ENCODE results near the gene ERLEC1. TPM values are rescaled to one million over a fixed set of nuclear protein-coding genes. Genes with fewer than 3 reads are reported as not detected.
"Not testable (repeated sequence)": the region's sequence is repeated elsewhere in the genome, so short reads cannot be mapped to it uniquely, and the experiment has no call there.

The ERLEC1 gene
- total RNA-seq, 1 donor from 2014 or later: 89.5 TPM

DNA sequence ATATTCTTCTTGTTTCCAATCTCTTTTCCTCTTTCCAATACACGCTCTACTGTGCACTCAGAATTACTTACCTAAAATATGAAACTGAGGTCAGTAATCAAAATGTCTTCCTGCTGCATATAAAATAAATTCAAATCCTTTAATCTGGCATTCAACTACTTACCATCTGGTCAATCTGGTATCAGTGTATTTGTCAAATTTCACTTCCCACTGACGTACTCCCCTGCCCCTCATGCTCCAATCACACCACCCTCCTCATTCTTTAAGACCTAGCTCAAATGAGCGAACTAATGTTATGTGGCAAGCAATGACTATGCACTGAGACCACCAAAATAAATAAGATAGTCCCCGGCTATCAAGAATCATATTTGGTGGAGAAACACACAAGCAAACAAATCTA lies 6.8 kb upstream of the ERLEC1 start:
- DNase-seq (ENCODE audit: extremely low read depth, low read depth, low spot score): no peak

GRCh38 chr2:53782676-53783075 lies 4.2 kb upstream of the ERLEC1 start:
- DNase-seq (ENCODE audit: extremely low read depth, low read depth, low spot score): no peak

DNA sequence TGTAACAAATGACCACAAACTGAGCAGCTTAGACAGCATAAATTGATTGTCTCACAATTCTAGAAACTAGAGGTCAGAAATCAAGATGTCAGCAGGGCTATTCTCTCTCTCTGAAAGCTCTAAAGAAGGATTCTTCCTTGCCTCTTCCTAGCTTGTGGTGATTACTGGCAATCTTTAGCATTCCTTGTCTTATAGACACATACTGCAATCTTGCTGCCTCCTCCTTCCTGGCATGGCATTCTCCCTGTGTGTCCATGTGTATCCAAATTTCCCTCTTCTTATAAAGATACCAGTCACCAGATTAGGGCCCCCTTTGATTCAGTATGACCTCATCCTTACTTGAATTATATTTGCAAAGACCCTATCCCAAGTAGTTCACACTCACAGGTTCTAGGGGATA lies 2.4 kb upstream of the ERLEC1 start:
- no peak for DNase-seq (ENCODE audit: extremely low read depth, low read depth, low spot score)

GRCh38 chr2:53785366-53785765 lies 1.5 kb upstream of the ERLEC1 start:
- DNase-seq (ENCODE audit: extremely low read depth, low read depth, low spot score): no peak

DNA sequence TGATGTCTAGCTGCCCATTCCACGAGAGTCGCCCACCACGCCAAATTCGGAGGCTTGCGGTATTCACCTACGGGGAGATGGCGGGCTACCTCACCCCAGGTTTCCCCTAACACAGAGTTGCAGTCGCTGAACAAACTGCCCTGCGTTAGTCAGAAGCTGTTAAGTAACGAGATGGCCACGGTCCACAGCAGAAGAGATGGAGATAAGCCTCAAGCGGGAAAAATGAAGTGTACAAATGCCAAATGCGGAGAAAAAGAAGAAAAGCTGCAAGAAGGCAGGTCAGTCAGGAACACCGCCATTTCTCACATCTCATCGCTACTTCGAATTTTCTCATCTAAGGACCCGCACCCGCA lies 516 bp upstream of the ERLEC1 start:
- DNase-seq (ENCODE audit: extremely low read depth, low read depth, low spot score): no peak

DNA sequence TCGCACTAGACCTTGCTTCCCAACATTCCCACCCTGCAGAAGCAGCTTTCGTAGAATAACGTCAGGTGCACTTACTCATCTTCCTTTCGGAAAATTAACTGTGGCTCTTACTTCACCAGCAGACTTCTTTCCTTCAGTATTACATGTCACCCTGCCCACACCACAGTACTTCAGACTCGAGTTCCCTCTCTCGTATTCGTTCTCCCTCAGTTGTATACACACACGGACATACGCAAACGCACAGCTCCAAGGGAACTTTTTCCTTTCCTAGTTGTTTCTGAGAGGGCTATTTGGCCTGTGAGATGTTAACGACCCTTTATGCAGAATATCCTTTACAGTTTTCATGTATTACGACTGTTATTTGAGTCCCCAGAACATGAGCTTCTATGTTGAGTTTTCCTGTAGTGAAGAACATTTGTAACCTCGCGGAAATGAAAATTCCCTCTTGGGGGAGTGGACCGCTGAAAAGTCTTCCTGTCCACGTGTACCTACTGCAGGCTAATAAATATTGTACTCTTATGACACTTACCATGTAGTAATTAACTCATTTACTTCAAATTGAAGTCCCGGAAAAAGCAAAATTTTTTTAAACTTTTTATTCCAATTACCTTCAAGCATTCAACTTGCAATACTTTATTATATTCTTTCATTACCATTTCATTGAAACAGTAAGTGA lies 908 bp downstream of the ERLEC1 start:
- no peak for DNase-seq (ENCODE audit: extremely low read depth, low read depth, low spot score)

GRCh38 chr2:53793261-53793660 lies 6.4 kb downstream of the ERLEC1 start:
- DNase-seq (ENCODE audit: extremely low read depth, low read depth, low spot score): no peak

DNA sequence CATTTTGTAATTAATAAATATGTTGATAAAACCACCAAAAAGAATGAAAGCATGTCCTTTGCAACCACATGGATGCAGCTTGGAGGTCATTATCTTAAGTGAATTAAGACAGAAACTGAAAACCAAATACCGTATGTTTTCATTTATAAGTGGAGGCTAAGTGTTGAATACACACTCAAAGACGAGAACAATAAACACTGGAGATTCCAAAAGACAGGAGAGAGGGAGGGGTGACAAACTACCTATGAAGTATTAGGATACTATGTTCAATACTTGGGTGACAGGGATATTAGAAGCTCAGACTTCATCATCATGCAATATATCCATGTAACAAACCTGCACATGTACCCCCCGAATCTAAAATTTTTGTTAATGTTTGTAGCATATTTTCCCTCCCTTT lies 7.0 kb downstream of the ERLEC1 start:
- no peak for DNase-seq (ENCODE audit: extremely low read depth, low read depth, low spot score)

DNA sequence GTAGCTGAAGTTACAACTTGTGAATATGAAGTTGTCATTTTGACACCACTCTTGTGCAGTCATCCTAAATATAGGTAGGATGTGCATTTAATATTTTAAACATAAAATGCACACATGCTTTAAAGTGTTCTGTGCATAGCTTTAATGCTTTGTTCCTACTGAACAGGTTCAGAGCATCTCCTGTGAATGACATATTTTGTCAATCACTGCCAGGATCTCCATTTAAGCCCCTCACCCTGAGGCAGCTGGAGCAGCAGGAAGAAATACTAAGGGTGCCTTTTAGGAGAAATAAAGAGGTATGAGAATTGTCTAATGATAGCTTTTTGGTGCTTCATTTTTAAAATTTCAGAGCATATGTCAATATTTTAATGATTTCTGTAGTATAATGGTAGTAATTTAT lies 14.7 kb downstream of the ERLEC1 start:
- no peak for DNase-seq (ENCODE audit: extremely low read depth, low read depth, low spot score)

GRCh38 chr2:53802617-53803151 lies 15.8 kb downstream of the ERLEC1 start:
- no peak for DNase-seq (ENCODE audit: extremely low read depth, low read depth, low spot score)

DNA sequence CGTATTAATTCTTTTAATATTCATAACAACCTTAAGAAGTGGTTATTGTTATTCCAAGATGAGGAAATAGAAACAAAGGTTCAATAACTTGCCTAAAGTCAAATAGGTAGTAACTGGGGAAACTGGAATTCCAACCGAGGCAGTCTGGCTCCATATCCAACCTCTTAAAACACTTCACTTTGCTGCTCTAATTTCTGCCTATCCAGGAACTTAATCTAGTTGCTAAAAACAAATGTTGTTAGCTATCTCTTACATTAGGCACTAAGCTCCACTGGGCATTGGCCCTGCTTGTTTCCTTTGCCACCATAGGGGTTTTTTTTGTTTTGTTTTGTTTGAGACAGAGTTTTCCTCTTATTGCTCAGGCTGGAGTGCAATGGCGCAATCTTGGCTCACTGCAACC lies 24.8 kb downstream of the ERLEC1 start:
- DNase-seq (ENCODE audit: extremely low read depth, low read depth, low spot score): no peak

DNA sequence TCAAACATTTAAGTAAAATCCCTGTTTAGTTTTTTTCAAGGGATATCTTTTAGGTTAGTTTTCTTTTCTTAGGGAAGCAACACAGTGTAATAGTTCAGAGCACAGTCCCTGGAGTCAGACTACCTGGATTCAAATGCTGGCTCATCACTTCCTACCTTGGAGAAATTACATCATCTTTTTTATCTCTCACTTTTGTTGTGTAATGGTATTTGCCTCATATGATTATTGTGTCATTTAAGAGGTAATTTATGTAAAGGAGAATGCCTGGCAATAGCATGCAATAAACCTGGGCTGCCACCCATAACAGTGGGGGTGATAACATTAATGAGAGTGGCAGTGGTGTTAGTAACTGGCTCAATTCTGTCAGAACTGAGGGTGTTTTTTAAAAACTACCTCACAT lies 26.3 kb downstream of the ERLEC1 start:
- no peak for DNase-seq (ENCODE audit: extremely low read depth, low read depth, low spot score)

DNA sequence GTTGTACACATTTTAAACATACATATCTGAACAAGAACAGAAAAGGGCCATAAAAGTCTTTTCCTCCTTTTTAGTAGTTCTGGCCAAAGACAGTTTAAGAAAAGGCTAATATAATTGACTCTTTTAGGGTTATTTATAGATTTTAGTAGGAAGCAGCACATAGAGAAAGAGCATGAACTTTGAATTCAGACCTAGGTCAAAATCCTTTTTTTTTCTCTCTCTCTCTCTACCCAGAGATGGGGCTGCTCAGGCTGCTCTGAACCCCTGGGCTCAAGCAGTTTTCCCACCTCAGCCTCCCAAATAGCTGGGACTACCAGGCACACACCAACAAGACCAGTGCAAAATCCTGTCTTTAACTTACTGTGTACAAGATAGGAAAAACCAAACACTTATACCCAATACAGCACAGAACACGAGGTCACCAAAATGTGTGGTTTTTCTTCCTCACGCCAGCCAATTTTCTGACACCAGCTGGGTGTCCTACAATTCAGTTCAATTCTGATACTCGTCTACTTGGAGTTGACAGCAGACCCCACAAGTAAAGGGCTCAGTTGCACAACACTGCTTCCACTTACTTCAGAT lies 32.1 kb downstream of the ERLEC1 start:
- DNase-seq (ENCODE audit: extremely low read depth, low read depth, low spot score): no peak

GRCh38 chr2:53819634-53820033 lies 32.8 kb downstream of the ERLEC1 start:
- no peak for DNase-seq (ENCODE audit: extremely low read depth, low read depth, low spot score)

GRCh38 chr2:53820048-53820447 lies 33.2 kb downstream of the ERLEC1 start:
- DNase-seq (ENCODE audit: extremely low read depth, low read depth, low spot score): no peak

DNA sequence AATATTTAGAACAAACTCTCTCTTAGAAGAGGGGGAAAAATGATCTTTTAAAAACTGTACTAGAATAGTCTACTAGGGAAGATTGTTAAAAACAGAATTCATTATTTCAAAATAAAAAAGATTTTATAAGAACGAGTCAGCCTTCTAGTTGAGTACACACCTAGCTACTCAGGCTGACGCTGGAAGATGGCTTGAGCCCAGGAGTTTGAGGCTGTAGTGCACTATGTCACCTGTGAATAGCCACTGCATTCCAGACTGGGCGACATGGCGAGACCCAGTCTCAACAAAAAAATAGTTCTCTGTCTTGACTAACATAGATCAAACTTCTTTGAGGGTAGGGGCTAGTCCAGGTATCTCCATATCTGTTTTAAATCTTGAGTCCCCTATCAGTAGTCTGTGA lies 33.9 kb downstream of the ERLEC1 start:
- DNase-seq (ENCODE audit: extremely low read depth, low read depth, low spot score): no peak

GRCh38 chr2:53821810-53822209 lies 35.0 kb downstream of the ERLEC1 start:
- no peak for DNase-seq (ENCODE audit: extremely low read depth, low read depth, low spot score)

GRCh38 chr2:53823639-53824038 lies 36.8 kb downstream of the ERLEC1 start:
- not testable (repeated sequence) for DNase-seq (ENCODE audit: extremely low read depth, low read depth, low spot score)

DNA sequence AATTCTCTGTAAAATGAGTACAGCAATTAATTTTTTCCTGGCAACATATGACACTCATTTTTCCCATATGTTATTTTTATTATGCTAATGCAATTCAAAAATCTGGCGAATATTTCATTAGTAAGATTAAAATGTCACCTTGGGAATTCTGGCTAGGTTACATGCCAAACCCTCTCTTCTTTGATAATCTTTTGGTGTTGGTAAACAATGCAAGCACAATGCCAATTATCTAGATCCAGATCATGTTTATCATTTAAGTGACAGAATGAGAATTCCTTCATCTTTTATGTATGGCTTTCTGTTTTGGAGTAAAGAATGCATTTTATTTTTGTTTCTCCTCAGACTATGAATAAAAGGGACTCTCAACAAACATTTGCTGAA lies 39.2 kb downstream of the ERLEC1 start:
- no peak for DNase-seq (ENCODE audit: extremely low read depth, low read depth, low spot score)

DNA sequence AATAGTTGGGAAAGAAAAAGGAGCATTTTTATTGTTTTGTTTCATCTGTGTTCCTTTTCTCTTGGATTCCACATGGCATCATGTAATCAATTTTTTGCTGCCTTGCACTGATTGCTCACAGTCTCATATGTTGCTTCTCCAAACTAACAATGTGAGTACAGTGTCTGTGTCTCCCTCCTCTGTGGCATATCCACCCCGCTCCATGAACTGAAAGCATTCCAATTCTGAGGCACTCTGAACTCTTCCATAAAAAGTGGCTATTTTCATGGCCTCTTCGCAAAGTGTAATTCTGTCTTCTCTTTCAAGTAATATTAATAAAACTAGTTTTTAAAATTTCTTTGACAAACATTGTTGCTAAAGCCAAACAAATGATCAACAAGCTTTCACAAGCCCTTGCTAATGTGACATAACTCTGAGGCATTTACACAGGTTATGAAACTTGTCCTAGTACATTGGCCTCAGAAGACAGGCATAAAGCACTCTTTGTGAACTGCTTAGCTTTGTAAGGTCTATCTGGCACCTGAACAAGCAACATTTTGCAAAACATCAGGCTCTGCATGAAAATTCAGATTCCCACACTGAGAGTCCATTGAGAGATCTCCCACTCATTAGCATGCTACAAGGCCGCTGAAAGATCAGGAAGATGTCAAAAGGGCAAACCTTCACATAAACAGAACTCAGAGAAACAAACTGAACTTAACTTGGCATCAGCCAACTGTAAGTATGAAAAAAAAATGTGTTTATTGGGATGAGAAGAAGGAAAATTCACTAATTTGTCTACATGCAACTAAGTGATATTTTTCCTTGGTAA lies 39.9 kb downstream of the ERLEC1 start:
- no peak for DNase-seq (ENCODE audit: extremely low read depth, low read depth, low spot score)

GRCh38 chr2:53827398-53828175 lies 40.7 kb downstream of the ERLEC1 start:
- no peak for DNase-seq (ENCODE audit: extremely low read depth, low read depth, low spot score)

Data from glomerular endothelial cell (primary cell).